HL-60 (cell line): ENCODE measurements around the gene MYH14.

Source experiments
- DNase-seq, 2 experiments: peaks; one replicate each; pipeline ENCODE4 v3.0.0-alpha.2; 2010 to 2020; ENCODE audit warnings: low read depth in 1 of 2, low spot score in 1 of 2
- H3K27ac ChIP-seq: fragments of 250-450 bp; sonication (Bioruptor Pico); replicated peaks from 2 replicates; pipeline ENCODE4 v1.5.1; 2020; ENCODE audit warnings: mild to moderate bottlenecking, moderate library complexity
- H3K27me3 ChIP-seq: fragments of 250-450 bp; sonication (Bioruptor Pico); 2 replicates; pipeline ENCODE4 v1.5.1; 2021; ENCODE audit warnings: mild to moderate bottlenecking, moderate library complexity; ENCODE audit not compliant: insufficient read depth, poor library complexity, severe bottlenecking
- H3K4me3 ChIP-seq: replicated peaks from 2 replicates; pipeline ENCODE4 v1.5.1; 2011; ENCODE audit warnings: mild to moderate bottlenecking, control low read depth, low read length; ENCODE audit not compliant: insufficient read depth
- GABPA ChIP-seq: IDR thresholded peaks from 2 replicates; pipeline ENCODE4 v1.6.1; 2012; ENCODE audit warnings: low read depth
- POLR2AphosphoS5 ChIP-seq: IDR thresholded peaks from 2 replicates; pipeline ENCODE4 v1.6.1; 2012; ENCODE audit warnings: low read depth
- REST ChIP-seq: IDR thresholded peaks from 2 replicates; pipeline ENCODE4 v1.6.1; 2012; ENCODE audit warnings: low read depth; ENCODE audit not compliant: insufficient replicate concordance
- SPI1 ChIP-seq: IDR thresholded peaks from 2 replicates; pipeline ENCODE4 v1.6.1; 2012; ENCODE audit warnings: low read depth, mild to moderate bottlenecking, borderline replicate concordance
- TF ChIP-seq, protein P1 (sequence below): IDR thresholded peaks from one replicate; pipeline ENCODE4 v1.5.1; 2011; ENCODE audit warnings: low read length, control low read depth, inconsistent platforms; ENCODE audit not compliant: insufficient read depth

The MYH14 gene

GRCh38 chr19:50239921-50240590 is 36.6 kb downstream of the MYH14 start:
- no peak overlapping the region for H3K27ac ChIP-seq
- H3K27me3 ChIP-seq, result no peaks in the 10 kb centered on the region
- TF ChIP-seq, protein P1, sequence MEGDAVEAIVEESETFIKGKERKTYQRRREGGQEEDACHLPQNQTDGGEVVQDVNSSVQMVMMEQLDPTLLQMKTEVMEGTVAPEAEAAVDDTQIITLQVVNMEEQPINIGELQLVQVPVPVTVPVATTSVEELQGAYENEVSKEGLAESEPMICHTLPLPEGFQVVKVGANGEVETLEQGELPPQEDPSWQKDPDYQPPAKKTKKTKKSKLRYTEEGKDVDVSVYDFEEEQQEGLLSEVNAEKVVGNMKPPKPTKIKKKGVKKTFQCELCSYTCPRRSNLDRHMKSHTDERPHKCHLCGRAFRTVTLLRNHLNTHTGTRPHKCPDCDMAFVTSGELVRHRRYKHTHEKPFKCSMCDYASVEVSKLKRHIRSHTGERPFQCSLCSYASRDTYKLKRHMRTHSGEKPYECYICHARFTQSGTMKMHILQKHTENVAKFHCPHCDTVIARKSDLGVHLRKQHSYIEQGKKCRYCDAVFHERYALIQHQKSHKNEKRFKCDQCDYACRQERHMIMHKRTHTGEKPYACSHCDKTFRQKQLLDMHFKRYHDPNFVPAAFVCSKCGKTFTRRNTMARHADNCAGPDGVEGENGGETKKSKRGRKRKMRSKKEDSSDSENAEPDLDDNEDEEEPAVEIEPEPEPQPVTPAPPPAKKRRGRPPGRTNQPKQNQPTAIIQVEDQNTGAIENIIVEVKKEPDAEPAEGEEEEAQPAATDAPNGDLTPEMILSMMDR, result no peak
- TF ChIP-seq POLR2AphosphoS5 (no peak), SPI1 (no peak), GABPA (no peak), REST (no peak)
- no peak for DNase-seq
- H3K4me3 ChIP-seq, result no peak overlapping the region

GRCh38 chr19:50242581-50242980 is 39.2 kb downstream of the MYH14 start:
- no peak overlapping the region for H3K27ac ChIP-seq
- TF ChIP-seq REST, result no peak
- TF ChIP-seq SPI1, result no peak
- no peak for TF ChIP-seq GABPA
- TF ChIP-seq, protein P1, result no peak
- TF ChIP-seq POLR2AphosphoS5, result no peak
- no peaks in the 10 kb centered on the region for H3K27me3 ChIP-seq
- no peak overlapping the region for H3K4me3 ChIP-seq
- no peak for DNase-seq

DNA sequence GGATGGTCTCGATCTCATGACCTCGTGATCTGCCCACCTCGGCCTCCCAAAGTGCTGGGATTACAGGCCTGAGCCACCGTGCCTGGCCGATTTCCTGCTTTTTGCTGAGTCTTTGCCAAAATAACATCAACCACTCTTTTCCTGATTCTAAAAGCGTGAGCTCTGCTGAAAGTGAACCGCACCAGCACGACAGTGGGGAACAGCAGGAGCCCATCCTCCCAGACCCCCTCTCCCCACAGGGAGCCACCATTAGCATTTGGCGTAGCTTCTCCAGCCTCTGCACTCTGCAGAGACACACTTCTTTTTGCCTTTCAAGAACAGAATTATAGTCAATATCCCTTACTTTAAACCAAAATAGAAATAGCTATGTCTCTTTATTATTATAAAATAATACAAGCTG is 41.3 kb downstream of the MYH14 start:
- DNase-seq, result no peak
- TF ChIP-seq, protein P1, result no peak
- TF ChIP-seq POLR2AphosphoS5, result no peak
- no peak for TF ChIP-seq GABPA
- TF ChIP-seq SPI1, result no peak
- no peak for TF ChIP-seq REST
- Histone ChIP-seq H3K4me3 (no peak overlapping the region), H3K27ac (no peak overlapping the region), H3K27me3 (no peaks in the 10 kb centered on the region)
